Measurements from ENCODE around the gene WNK2.

Gene WNK2

GRCh38 chr9:93171261-93171990 lies 12.5 kb upstream of the WNK2 start:
- TF ChIP-seq CTCF (IDR thresholded peaks at IDR 0.05; ENCODE audit: control insufficient read depth, insufficient read depth, low read depth, low read length, missing control alignments) = no peak
- DNase-seq (ENCODE audit: low read depth) = no peak
- no peak overlapping the region for H3K4me3 ChIP-seq (ENCODE audit: control insufficient read depth, low read depth, low read length)

DNA sequence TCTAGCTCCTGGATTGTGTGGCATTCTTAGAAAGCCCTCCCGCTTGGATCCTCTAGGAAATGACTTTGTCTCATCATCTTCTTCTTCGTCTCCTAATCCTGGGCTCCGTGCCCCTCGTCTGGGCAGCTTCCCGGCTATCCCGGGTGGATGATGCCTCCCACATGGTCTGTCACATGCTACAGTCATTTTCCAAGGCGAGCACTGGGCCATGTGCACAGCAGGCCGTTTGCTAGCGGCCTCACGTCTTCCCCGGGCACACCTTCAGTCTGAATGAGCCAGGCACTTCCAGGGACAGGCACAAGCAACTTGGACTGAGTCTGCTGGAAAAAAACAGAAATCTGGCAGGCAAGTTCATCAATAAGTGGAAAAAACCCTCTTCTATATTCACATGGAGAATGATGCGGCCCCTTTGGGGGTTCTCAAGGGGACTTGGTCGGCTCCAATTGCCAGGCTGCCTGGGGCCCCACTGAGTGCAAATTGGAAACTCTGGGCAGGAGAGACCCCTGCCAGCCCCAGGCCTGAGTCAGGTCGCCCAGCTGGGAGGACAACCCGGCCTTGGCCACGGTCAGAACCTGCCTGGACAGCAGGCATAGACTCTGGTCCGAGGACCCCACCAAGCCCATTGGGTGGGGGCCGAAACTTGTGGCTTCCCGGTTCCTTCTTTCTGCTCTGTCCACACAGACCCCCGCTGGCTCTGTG lies 11.1 kb upstream of the WNK2 start:
- H3K4me3 ChIP-seq (ENCODE audit: control insufficient read depth, low read depth, low read length) = no peak overlapping the region
- no peak for TF ChIP-seq CTCF (IDR thresholded peaks at IDR 0.05; ENCODE audit: control insufficient read depth, insufficient read depth, low read depth, low read length, missing control alignments)
- DNase-seq (ENCODE audit: low read depth) = no peak

GRCh38 chr9:93173365-93174051 lies 10.4 kb upstream of the WNK2 start:
- no peak for DNase-seq (ENCODE audit: low read depth)
- no peak for TF ChIP-seq CTCF (IDR thresholded peaks at IDR 0.05; ENCODE audit: control insufficient read depth, insufficient read depth, low read depth, low read length, missing control alignments)

DNA sequence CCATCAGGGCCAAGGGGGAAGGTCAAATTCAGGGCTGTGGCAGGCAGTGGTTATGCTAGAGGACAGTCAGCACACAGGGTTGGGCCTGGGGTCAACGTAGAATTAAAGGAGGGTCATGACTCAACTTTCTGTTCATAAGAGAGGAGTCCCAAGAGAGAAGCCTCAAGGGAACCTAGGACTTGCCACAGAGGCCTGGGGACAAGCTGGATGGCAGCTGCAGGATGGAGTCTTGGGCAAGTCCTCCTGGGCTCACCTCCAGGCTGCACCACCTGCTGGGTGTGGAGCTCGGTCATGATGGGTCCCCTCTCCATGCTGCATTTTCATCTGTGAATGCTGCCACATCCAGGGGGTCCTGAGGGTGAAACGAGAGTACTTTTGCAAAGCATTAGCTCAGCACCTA lies 9.0 kb upstream of the WNK2 start:
- no peak overlapping the region for H3K4me3 ChIP-seq (ENCODE audit: control insufficient read depth, low read depth, low read length)
- DNase-seq (ENCODE audit: low read depth) = no peak
- TF ChIP-seq CTCF (IDR thresholded peaks at IDR 0.05; ENCODE audit: control insufficient read depth, insufficient read depth, low read depth, low read length, missing control alignments) = no peak

More at GRCh38 chr9:93173365-93174051, 10.4 kb upstream of the WNK2 start:
- no peak overlapping the region for H3K4me3 ChIP-seq (ENCODE audit: control insufficient read depth, low read depth, low read length)

- no peak overlapping the region for H3K4me3 ChIP-seq (ENCODE audit: control insufficient read depth, low read depth, low read length)
- no peak for DNase-seq (ENCODE audit: low read depth)
Observed at GRCh38 chr9:93177676-93178075, 6.3 kb upstream of the WNK2 start.

More at GRCh38 chr9:93177676-93178075, 6.3 kb upstream of the WNK2 start:
- no peak for TF ChIP-seq CTCF (IDR thresholded peaks at IDR 0.05; ENCODE audit: control insufficient read depth, insufficient read depth, low read depth, low read length, missing control alignments)

Data from AG09309 (cell line).